ENCODE measurements around the gene SPIN1. TPM values are rescaled to one million over a fixed set of nuclear protein-coding genes. Genes with fewer than 3 reads are reported as not detected.

The SPIN1 gene
- total RNA-seq, 1 experiment from 2014 or later: 76.9 TPM

GRCh38 chr9:88468226-88468625, 80.0 kb downstream of the SPIN1 start:
- Histone ChIP-seq H3K4me3 (ENCODE audit: low read depth in 2 of 2, low read length in 2 of 2) (no peak overlapping the region), H3K36me3 (ENCODE audit: control insufficient read depth, insufficient read depth, low read length) (no peaks in the 10 kb centered on the region), H3K27ac (ENCODE audit: low read length) (no peak overlapping the region), H3K4me1 (ENCODE audit: control insufficient read depth, insufficient read depth, low read length) (no peaks in the 10 kb centered on the region), H3K27me3 (ENCODE audit: control insufficient read depth, insufficient read depth, low read length) (no peaks in the 10 kb centered on the region), H3K9me3 (ENCODE audit: control insufficient read depth, insufficient read depth, low read depth, low read length) (no peaks in the 10 kb centered on the region)
- in situ Hi-C loops (cut with HindIII; ENCODE audit: low pct_unique_long_range_greater_than_20kb, low sequenced_read_pairs): no loop called here
- DNase-seq (ENCODE audit: low read depth, low spot score) (no peak), ATAC-seq (no peak)
- TF ChIP-seq TCF7L2 (IDR thresholded peaks at IDR 0.05; ENCODE audit: low read depth, low read length): no peak
- ChIA-PET CTCF (no interaction called here), POLR2A (interaction anchor here (0.6 kb wide), 2 partner anchors 15 to 57 kb away, joined by 3 to 6 read pairs; no protein-coding TSS in a partner anchor)
- intact Hi-C loops (cut with micrococcal nuclease; ENCODE audit: unreplicated experiment): no loop called here
- no TSS peak for BruUV-seq (replicated peaks)

- ChIA-PET POLR2A (no interaction called here), CTCF (no interaction called here)
- H3K4me3 ChIP-seq (ENCODE audit: low read depth in 2 of 2, low read length in 2 of 2): no peak overlapping the region
- DNase-seq (ENCODE audit: low read depth, low spot score) (no peak), ATAC-seq (no peak)
- in situ Hi-C loops (cut with HindIII; ENCODE audit: low pct_unique_long_range_greater_than_20kb, low sequenced_read_pairs): no loop called here
- TF ChIP-seq TCF7L2 (IDR thresholded peaks at IDR 0.05; ENCODE audit: low read depth, low read length): no peak
- H3K4me1 ChIP-seq (ENCODE audit: control insufficient read depth, insufficient read depth, low read length): no peaks in the 10 kb centered on the region; the same call in 1 of the 2 replicates
- no TSS peak for BruUV-seq (replicated peaks)
- intact Hi-C loops (cut with micrococcal nuclease; ENCODE audit: unreplicated experiment): no loop called here
- H3K27me3 ChIP-seq (ENCODE audit: control insufficient read depth, insufficient read depth, low read length): no peaks in the 10 kb centered on the region
- no peak overlapping the region for H3K27ac ChIP-seq (ENCODE audit: low read length)
- H3K9me3 ChIP-seq (ENCODE audit: control insufficient read depth, insufficient read depth, low read depth, low read length): no peaks in the 10 kb centered on the region
- H3K36me3 ChIP-seq (ENCODE audit: control insufficient read depth, insufficient read depth, low read length): no peaks in the 10 kb centered on the region; the same call in 1 of the 2 replicates
Measured at GRCh38 chr9:88476491-88477271, 88.4 kb downstream of the SPIN1 start.

DNA sequence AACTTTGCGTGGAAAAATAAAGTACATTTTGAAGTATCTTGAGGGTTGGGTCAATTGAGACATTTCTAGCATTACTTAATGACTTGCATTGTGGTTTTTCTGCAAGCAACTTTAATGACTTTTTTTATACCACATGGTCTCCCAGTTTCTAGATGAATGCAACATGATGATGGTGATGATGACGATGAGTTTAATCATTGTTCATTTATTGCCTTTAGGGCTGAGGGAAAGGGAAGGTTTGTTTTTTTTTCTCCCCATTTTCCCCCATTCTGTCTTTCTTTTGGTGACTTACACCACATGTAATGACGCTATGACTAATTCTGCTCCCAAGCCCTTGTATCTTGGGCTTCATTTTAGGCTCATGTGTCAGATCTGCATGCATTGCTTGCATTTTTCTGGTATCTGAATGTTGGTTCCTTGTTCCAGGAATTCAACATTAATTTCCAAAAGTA, 89.1 kb downstream of the SPIN1 start:
- ChIA-PET POLR2A (no interaction called here), CTCF (no interaction called here)
- H3K9me3 ChIP-seq (ENCODE audit: control insufficient read depth, insufficient read depth, low read depth, low read length): no peaks in the 10 kb centered on the region
- intact Hi-C loops (cut with micrococcal nuclease; ENCODE audit: unreplicated experiment) (no loop called here), in situ Hi-C loops (cut with HindIII; ENCODE audit: low pct_unique_long_range_greater_than_20kb, low sequenced_read_pairs) (no loop called here)
- no peak overlapping the region for H3K4me3 ChIP-seq (ENCODE audit: low read depth in 2 of 2, low read length in 2 of 2)
- H3K4me1 ChIP-seq (ENCODE audit: control insufficient read depth, insufficient read depth, low read length): no peaks in the 10 kb centered on the region; the same call in 1 of the 2 replicates
- TF ChIP-seq, protein P1, sequence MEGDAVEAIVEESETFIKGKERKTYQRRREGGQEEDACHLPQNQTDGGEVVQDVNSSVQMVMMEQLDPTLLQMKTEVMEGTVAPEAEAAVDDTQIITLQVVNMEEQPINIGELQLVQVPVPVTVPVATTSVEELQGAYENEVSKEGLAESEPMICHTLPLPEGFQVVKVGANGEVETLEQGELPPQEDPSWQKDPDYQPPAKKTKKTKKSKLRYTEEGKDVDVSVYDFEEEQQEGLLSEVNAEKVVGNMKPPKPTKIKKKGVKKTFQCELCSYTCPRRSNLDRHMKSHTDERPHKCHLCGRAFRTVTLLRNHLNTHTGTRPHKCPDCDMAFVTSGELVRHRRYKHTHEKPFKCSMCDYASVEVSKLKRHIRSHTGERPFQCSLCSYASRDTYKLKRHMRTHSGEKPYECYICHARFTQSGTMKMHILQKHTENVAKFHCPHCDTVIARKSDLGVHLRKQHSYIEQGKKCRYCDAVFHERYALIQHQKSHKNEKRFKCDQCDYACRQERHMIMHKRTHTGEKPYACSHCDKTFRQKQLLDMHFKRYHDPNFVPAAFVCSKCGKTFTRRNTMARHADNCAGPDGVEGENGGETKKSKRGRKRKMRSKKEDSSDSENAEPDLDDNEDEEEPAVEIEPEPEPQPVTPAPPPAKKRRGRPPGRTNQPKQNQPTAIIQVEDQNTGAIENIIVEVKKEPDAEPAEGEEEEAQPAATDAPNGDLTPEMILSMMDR (IDR thresholded peaks at IDR 0.05): no peak
- no peak for TF ChIP-seq SIN3A (IDR thresholded peaks at IDR 0.05; ENCODE audit: borderline replicate concordance, insufficient read depth, low read depth, low read length)
- TF ChIP-seq TCF7L2 (IDR thresholded peaks at IDR 0.05; ENCODE audit: low read depth, low read length): no peak
- no peak for TF ChIP-seq POLR2AphosphoS5 (IDR thresholded peaks at IDR 0.05; ENCODE audit: low read depth, low read length)
- TF ChIP-seq, protein P2, sequence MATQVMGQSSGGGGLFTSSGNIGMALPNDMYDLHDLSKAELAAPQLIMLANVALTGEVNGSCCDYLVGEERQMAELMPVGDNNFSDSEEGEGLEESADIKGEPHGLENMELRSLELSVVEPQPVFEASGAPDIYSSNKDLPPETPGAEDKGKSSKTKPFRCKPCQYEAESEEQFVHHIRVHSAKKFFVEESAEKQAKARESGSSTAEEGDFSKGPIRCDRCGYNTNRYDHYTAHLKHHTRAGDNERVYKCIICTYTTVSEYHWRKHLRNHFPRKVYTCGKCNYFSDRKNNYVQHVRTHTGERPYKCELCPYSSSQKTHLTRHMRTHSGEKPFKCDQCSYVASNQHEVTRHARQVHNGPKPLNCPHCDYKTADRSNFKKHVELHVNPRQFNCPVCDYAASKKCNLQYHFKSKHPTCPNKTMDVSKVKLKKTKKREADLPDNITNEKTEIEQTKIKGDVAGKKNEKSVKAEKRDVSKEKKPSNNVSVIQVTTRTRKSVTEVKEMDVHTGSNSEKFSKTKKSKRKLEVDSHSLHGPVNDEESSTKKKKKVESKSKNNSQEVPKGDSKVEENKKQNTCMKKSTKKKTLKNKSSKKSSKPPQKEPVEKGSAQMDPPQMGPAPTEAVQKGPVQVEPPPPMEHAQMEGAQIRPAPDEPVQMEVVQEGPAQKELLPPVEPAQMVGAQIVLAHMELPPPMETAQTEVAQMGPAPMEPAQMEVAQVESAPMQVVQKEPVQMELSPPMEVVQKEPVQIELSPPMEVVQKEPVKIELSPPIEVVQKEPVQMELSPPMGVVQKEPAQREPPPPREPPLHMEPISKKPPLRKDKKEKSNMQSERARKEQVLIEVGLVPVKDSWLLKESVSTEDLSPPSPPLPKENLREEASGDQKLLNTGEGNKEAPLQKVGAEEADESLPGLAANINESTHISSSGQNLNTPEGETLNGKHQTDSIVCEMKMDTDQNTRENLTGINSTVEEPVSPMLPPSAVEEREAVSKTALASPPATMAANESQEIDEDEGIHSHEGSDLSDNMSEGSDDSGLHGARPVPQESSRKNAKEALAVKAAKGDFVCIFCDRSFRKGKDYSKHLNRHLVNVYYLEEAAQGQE (IDR thresholded peaks at IDR 0.05; ENCODE audit: insufficient read depth in 1 of 2, low read depth in 2 of 2, low read length in 1 of 2): no peak
- ATAC-seq (no peak), DNase-seq (ENCODE audit: low read depth, low spot score) (no peak)
- no peaks in the 10 kb centered on the region; the same call in 1 of the 2 replicates for H3K36me3 ChIP-seq (ENCODE audit: control insufficient read depth, insufficient read depth, low read length)
- no peak overlapping the region for H3K27ac ChIP-seq (ENCODE audit: low read length)
- no peaks in the 10 kb centered on the region for H3K27me3 ChIP-seq (ENCODE audit: control insufficient read depth, insufficient read depth, low read length)
- no TSS peak for BruUV-seq (replicated peaks)
